GM18861 (cell line): ENCODE measurements around the gene GPD2.

Experiments
- ATAC-seq: cut with Tn5 transposase; IDR thresholded peaks from one replicate; pipeline ENCODE4 v1.9.1; 2021; ENCODE audit not compliant: unreplicated experiment

The GPD2 gene

GRCh38 chr2:156435396-156435717, 822 bp upstream of the GPD2 start:
- no peak for ATAC-seq

DNA sequence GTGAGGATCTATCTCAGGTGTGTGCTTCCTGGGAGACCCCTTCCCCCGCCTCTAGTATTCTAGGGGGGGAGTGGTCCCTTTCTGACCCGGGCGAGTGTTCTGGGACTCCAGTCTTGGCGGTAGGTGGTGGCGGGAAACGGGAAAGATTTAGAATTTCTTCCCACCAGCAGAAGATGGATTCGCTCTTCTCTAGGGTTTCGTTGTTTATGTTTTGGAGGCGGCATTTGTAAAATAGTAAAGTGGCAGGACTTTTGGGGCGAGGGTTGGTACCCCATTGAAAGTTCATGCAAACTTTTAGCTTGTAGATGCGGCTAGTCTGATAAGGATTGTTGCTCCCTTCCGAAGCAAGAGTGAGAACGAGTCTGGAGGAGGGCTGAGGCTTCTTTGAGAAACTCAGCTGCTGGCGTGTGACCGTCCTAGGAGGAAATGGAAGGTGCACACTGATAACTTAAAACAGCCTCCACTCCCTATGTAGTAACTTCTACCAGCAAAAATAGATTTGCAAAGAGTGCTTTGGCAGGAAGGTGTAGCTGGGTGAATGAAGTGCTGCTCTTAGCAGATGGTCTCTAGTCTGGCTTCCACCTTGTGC, 412 bp downstream of the GPD2 start:
- peak; percentile 34 for ATAC-seq

DNA sequence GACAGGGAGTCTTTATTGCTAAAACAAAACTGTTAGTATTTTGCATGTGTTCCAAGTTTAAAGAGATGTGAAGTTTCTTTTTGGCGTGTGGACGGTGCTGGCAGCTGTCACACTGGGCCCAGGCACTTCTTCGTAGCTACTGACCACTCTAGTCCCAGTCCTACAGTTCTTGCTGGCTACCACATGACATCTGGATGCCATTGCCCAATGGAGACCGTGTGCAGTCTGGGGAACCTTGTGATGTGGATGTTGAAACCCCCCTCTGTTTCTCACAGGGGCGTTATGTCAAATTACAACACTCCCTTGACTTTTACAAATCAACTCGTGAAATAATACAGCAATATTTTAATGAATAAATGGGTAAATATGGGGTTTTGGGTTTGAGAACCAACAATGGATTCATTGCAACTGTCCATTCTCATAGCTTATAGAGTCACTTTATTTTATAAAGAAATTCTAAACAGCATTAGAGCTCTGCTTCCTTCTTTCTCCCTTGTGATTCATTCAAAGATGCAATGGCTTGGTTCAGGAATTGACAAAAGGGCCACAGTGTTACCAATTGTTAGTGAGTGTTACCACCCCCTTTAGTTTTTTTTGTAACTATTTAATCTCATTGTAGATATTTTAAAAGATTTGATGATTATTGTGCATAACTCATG, 1.2 kb downstream of the GPD2 start:
- ATAC-seq = peak; percentile 6

DNA sequence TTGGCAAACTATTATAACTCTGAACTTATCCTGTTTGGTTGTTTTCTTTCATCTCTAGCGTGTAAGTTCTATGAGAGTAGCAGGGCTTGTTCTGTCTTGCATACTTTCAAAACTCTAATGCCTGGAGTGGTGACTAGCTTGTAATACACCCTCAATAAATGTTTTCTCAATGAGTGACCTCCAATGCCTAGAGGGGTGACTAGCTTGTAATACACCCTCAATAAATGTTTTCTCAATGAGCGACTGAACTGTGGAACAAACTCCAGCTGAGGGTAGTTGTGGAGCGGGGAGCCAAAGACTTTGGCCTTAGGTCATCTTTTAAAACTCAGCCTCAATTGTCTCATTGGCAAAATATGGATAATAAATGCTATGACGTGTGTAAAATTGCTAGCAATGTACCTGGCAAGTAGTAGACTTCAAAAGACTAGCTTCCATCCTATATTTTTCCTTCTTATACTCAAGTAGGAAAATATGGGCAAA, 1.8 kb downstream of the GPD2 start:
- ATAC-seq = no peak

- ATAC-seq = no peak
Measured at GRCh38 chr2:156443089-156443488, 6.9 kb downstream of the GPD2 start.

- peak; percentile 48 for ATAC-seq
Measured at GRCh38 chr2:156445296-156446220, 9.4 kb downstream of the GPD2 start.

DNA sequence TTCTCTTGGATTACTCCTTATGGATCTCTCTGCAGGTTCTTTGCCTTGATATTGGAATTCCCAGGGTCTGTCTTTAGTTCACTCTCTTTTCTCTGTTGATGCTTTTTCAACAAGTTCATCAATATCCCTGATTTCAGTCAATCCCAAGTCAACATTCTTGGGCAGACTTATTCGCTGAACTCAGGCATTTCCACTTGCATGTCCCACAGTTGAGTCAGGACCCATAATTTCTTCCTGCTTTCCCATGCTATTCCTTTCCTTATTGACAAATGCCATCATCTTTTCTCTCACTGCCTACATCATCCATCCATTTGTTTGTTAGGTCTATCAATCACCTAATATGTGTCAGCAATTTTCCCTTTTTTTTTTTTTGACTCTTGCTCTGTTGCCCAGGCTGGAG, 11.6 kb downstream of the GPD2 start:
- no peak for ATAC-seq

DNA sequence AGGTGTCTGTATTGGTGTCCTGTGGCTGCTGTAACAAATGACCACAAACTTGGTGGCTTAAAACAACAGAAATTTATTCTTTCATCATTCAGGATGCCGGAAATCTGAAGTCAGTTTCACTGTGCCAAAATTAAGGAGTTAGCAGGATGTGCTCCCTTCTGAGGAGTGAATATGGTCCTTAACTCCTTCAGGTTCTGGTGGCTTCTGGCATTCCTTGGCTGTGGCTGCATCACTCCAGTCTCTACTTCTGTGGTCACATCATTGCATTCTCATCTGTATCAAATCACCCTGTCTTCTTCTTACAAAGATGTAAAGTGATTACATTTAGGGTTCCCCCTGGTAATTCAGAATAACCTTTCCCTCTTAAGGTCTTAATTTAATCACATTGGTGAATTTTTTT, 12.6 kb downstream of the GPD2 start:
- ATAC-seq = no peak

GRCh38 chr2:156452971-156453370, 16.8 kb downstream of the GPD2 start:
- no peak for ATAC-seq

DNA sequence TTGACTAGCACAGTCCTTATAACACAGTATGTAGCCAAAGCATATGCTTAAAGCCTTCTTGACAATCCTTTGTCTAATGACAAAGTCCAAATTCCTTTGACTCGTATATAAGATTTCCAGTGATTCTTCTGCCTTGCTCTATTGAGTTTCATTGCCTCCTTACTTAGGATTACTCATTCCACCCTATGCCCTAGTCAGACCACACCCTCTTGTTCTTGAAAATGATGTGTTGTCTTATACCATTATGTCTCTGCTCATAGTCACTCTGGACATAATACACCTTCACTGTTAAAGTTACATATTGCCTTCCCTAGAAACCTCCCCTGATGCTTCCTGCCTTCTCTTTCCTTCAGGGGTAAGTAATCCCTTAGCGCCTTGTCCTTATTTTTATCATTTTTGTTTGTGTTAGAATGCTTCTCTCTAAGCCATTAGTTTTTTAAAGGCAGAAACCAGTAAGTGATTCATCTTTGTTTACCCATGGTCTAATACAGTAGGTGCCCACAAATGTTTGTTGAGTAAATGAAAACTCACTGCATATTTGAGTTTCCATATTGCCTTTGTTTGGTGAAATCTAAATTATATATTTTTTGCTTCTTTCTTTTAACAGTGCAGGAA, 19.3 kb downstream of the GPD2 start:
- peak; percentile 62 for ATAC-seq

GRCh38 chr2:156456616-156457015, 20.4 kb downstream of the GPD2 start:
- ATAC-seq = peak; percentile 81

- no peak for ATAC-seq
Measured at GRCh38 chr2:156457523-156458517, 21.6 kb downstream of the GPD2 start.

- no peak for ATAC-seq
Measured at GRCh38 chr2:156459720-156460119, 23.5 kb downstream of the GPD2 start.

DNA sequence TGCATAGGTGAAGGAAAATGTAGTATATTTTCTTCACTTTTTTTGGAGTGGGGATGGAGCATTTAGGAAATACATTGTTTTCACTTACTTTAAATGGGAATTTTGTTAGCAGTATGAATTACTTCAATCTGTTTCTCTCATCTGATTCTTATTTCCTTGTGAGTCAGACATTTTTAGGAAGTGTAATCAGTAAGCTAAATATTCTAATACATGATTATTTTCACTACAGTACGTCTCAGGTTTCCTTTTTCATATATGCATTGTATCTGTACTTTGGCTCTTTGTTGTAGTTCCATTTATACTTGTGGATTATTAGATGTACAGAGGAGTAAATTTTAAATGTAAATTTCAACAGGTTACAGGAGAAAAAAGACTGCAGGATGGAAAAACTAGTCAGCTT, 27.9 kb downstream of the GPD2 start:
- ATAC-seq = no peak

- ATAC-seq = no peak
Measured at GRCh38 chr2:156465573-156465972, 29.4 kb downstream of the GPD2 start.

- no peak for ATAC-seq
Measured at GRCh38 chr2:156466739-156467405, 30.7 kb downstream of the GPD2 start.

GRCh38 chr2:156470975-156471583, 34.9 kb downstream of the GPD2 start:
- ATAC-seq = no peak

- no peak for ATAC-seq
Measured at GRCh38 chr2:156471762-156472161, 35.6 kb downstream of the GPD2 start.

DNA sequence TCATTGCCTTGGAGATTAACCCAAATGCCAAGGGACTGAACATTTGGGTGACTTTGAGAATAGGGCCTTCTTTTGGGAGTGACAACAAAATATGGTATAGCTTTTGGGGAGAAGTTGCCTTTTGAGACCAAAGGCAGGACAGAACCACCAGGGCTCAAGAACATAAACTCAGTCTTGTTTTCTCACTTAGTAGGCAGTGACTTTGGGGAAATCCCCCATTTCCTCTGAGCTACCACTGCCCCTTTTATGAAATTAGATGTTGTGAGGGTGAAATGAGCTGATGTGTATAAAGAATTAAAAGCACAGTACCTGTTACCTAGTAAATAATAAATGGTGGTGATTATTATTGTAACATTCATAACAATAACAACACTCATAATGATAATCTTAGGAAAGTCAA, 36.5 kb downstream of the GPD2 start:
- peak; percentile 39 for ATAC-seq
